K562 (cell line): Measurements from ENCODE around the gene ALDH16A1. TPM values are rescaled to one million over a fixed set of nuclear protein-coding genes. Genes with fewer than 3 reads are reported as not detected.

ENCODE experiments used
- ATAC-seq: fragments of 200-7000 bp; cut with Tn5 transposase; 3 replicates; pipeline ENCODE4 v1.9.1; 2020; ENCODE audit warnings: moderate library complexity
- BruUV-seq: library from RNA; stranded (reverse); fragments of 400-500 nt; replicated peaks from 2 replicates; lab custom pipeline; 2021; lab: Mats Ljungman, UMichigan
- CTCF ChIA-PET: fragments of 300-600 bp; formaldehyde crosslinking; extraction: SDS; loops from one replicate; lab custom pipeline; 2021; ENCODE audit warnings: low intra/inter-chr PET ratio; lab: Yijun Ruan, JAX
- POLR2A ChIA-PET: fragments of 300-600, 350-650 bp; sonication (Branson Sonifier 250); formaldehyde crosslinking; extraction: SDS; loops from one replicate; lab custom pipeline; 2021; ENCODE audit warnings: antibody characterized with exemption, inconsistent platforms; lab: Yijun Ruan, JAX
- DNase-seq, 4 experiments: peaks; one replicate each; pipeline versions ENCODE4 v3.0.0 to v3.0.0-alpha.2; 2011 to 2018; ENCODE audit warnings: low spot score in 3 of 4, mixed read lengths in 3 of 4; ENCODE audit errors: extremely low read depth in 1 of 4
- FAIRE-seq: peaks from 2 replicates; lab custom pipeline; 2011; peaks lifted over from hg19 to GRCh38; lab: Jason Lieb, UNC
- H2AFZ ChIP-seq: 2 replicates; pipeline ENCODE4 v1.6.0; 2011; ENCODE audit warnings: low read depth, low read length, control low read depth, inconsistent platforms
- H3K27ac ChIP-seq: fragments of 200-600 bp; 3 replicates; pipeline ENCODE4 v1.8.0; 2011; ENCODE audit warnings: low read depth, mild to moderate bottlenecking, control low read depth, inconsistent platforms, low read length, moderate library complexity, mixed read lengths; ENCODE audit errors: extremely low read depth
- H3K27me3 ChIP-seq, 2 experiments: fragments of 300-600 bp in 1 of 2; 2 replicates in 1 of 2; 3 replicates in 1 of 2; pipeline versions ENCODE4 v1.6.0 to v1.8.0; 2011; ENCODE audit warnings: inconsistent platforms in 2 of 2, low read length in 2 of 2, mild to moderate bottlenecking in 1 of 2, mixed read lengths in 1 of 2, moderate library complexity in 1 of 2; ENCODE audit not compliant: control insufficient read depth in 2 of 2, insufficient read depth in 2 of 2
- H3K36me3 ChIP-seq: fragments of 300-600 bp; 3 replicates; pipeline ENCODE4 v1.8.0; 2011; ENCODE audit warnings: mild to moderate bottlenecking, low read length, inconsistent platforms; ENCODE audit not compliant: control insufficient read depth, insufficient read depth
- H3K4me1 ChIP-seq, 2 experiments: fragments of 200-600 bp in 1 of 2; replicated peaks in 1 of 2; 2 replicates in 1 of 2; 3 replicates in 1 of 2; pipeline versions ENCODE4 v1.5.1 to v1.8.0; 2011; ENCODE audit warnings: inconsistent platforms in 2 of 2, low read length in 2 of 2, mild to moderate bottlenecking in 1 of 2, mixed read lengths in 1 of 2, moderate library complexity in 1 of 2; ENCODE audit not compliant: control insufficient read depth in 2 of 2, insufficient read depth in 2 of 2
- H3K4me2 ChIP-seq: 2 replicates; pipeline ENCODE4 v1.6.1; 2011; ENCODE audit warnings: low read length, control low read depth, inconsistent platforms, mixed read lengths; ENCODE audit not compliant: insufficient read depth
- H3K4me3 ChIP-seq: fragments of 200-600 bp; sonication (generic), shearing (Covaris generic); 2 replicates; pipeline ENCODE4 v1.5.1; 2016; ENCODE audit warnings: control low read depth, inconsistent platforms
- H3K79me2 ChIP-seq: fragments of 200-600 bp; 3 replicates; pipeline ENCODE4 v1.8.0; 2011; ENCODE audit warnings: low read length, inconsistent platforms; ENCODE audit not compliant: control insufficient read depth, insufficient read depth
- H3K9ac ChIP-seq, 2 experiments: 2 replicates each; pipeline versions ENCODE4 v1.6.0 to v1.6.1; 2011; ENCODE audit warnings: low read depth in 2 of 2, low read length in 2 of 2, control low read depth in 1 of 2, inconsistent platforms in 1 of 2, mild to moderate bottlenecking in 1 of 2, mixed read lengths in 1 of 2; ENCODE audit not compliant: insufficient read depth in 1 of 2
- H3K9me1 ChIP-seq: one replicate; pipeline ENCODE4 v1.6.0; 2011; ENCODE audit warnings: inconsistent platforms, mild to moderate bottlenecking, low read length, moderate library complexity; ENCODE audit not compliant: control insufficient read depth, insufficient read depth
- H3K9me3 ChIP-seq: replicated peaks from 2 replicates; pipeline ENCODE4 v1.5.1; 2011; ENCODE audit warnings: low read depth, low read length, inconsistent platforms; ENCODE audit not compliant: control insufficient read depth, insufficient read depth
- H4K20me1 ChIP-seq: replicated peaks from 2 replicates; pipeline ENCODE4 v1.6.1; 2011; ENCODE audit warnings: low read length, inconsistent platforms, mixed read lengths; ENCODE audit not compliant: control insufficient read depth, insufficient read depth
- ARID1B ChIP-seq: fragments of 450-650 bp; IDR thresholded peaks from 2 replicates; pipeline ENCODE4 v1.6.1; 2016; ENCODE audit warnings: antibody characterized with exemption, mild to moderate bottlenecking, inconsistent platforms
- BMI1 ChIP-seq: fragments of 150-350 bp; IDR thresholded peaks from 2 replicates; pipeline ENCODE4 v1.6.1; 2014; ENCODE audit warnings: low read length
- EP400 ChIP-seq: fragments of 450-650 bp; IDR thresholded peaks from 2 replicates; pipeline ENCODE4 v1.6.1; 2017; ENCODE audit warnings: antibody characterized with exemption, mild to moderate bottlenecking, moderate library complexity
- HNRNPH1 ChIP-seq: fragments of 200-400 bp; formaldehyde crosslinking; optimal IDR thresholded peaks from 2 replicates; pipeline ENCODE3; 2017; ENCODE audit warnings: low read depth, mild to moderate bottlenecking, low read length, moderate library complexity
- HNRNPLL ChIP-seq: fragments of 200-400 bp; formaldehyde crosslinking; IDR thresholded peaks from 2 replicates; pipeline ENCODE4 v1.6.1; 2017; ENCODE audit warnings: low read length, low read depth, mild to moderate bottlenecking; ENCODE audit not compliant: poor library complexity, severe bottlenecking
- MYC ChIP-seq, 2 experiments: fragments of 250-450 bp in 1 of 2; sonication (Bioruptor Pico) in 1 of 2; IDR thresholded peaks; 2 replicates each; pipeline versions ENCODE4 v1.5.1 to v1.6.1; 2012 to 2021; ENCODE audit warnings: low read depth in 2 of 2, borderline replicate concordance in 1 of 2, improper control_type of control experiment in 1 of 2, low read length in 1 of 2, mild to moderate bottlenecking in 1 of 2, moderate library complexity in 1 of 2
- PTBP1 ChIP-seq: fragments of 200-400 bp; formaldehyde crosslinking; IDR thresholded peaks from 2 replicates; pipeline ENCODE4 v1.6.1; 2017; ENCODE audit warnings: low read depth, low read length
- RBM22 ChIP-seq: fragments of 200-400 bp; formaldehyde crosslinking; IDR thresholded peaks from 2 replicates; pipeline ENCODE4 v1.6.1; 2018; ENCODE audit warnings: low read length, low read depth; ENCODE audit not compliant: poor library complexity, severe bottlenecking
- RBM25 ChIP-seq: fragments of 200-400 bp; formaldehyde crosslinking; IDR thresholded peaks from 2 replicates; pipeline ENCODE4 v1.6.1; 2018; ENCODE audit warnings: low read length, low read depth, moderate library complexity; ENCODE audit not compliant: severe bottlenecking
- RCOR1 ChIP-seq, 2 experiments: IDR thresholded peaks; 2 replicates each; pipeline ENCODE4 v1.6.1; 2012; ENCODE audit warnings: low read depth in 2 of 2, low read length in 2 of 2, borderline replicate concordance in 1 of 2, improper control_type of control experiment in 1 of 2
- RFX1 ChIP-seq: fragments of 450-650 bp; IDR thresholded peaks from 2 replicates; pipeline ENCODE4 v1.6.1; 2016; ENCODE audit warnings: mild to moderate bottlenecking, moderate library complexity
- SRF ChIP-seq, 2 experiments: fragments of 250-450, 450-650 bp in 1 of 2; sonication (Bioruptor Pico) in 1 of 2; sonication (generic) in 1 of 2; formaldehyde crosslinking; IDR thresholded peaks; 2 replicates each; pipeline versions ENCODE4 v1.5.0 to v1.5.1; 2020 to 2022; ENCODE audit warnings: mild to moderate bottlenecking in 1 of 2, missing genetic modification reagents in 1 of 2
- U2AF2 ChIP-seq: fragments of 200-400 bp; formaldehyde crosslinking; optimal IDR thresholded peaks from 2 replicates; pipeline ENCODE3; 2017; ENCODE audit warnings: low read depth, mild to moderate bottlenecking, low read length
- ZNF354B ChIP-seq: fragments of 250-450 bp; sonication (Bioruptor Pico); IDR thresholded peaks from 2 replicates; pipeline ENCODE4 v1.4.0; 2020
- ZNF586 ChIP-seq: fragments of 450-650 bp; formaldehyde crosslinking; conservative IDR thresholded peaks from 2 replicates; pipeline ENCODE4 v1.4.0; 2020; ENCODE audit warnings: mild to moderate bottlenecking, moderate library complexity
- ZSCAN29 ChIP-seq: fragments of 450-650 bp; IDR thresholded peaks from 2 replicates; pipeline ENCODE4 v1.6.1; 2017
- WGBS: fragments of 100-300 bp; shearing (Covaris generic); methylation state at CpG from one replicate; pipeline ENCODE4 v1.1.6; 2016; ENCODE audit warnings: low coverage, mixed read lengths; ENCODE audit not compliant: insufficient coverage; ENCODE audit errors: missing lambda C conversion rate; 5-methylcytosine and 5-hydroxymethylcytosine counted together
- in situ Hi-C: fragments of 300-500 bp; cut with MboI; formaldehyde crosslinking; loops from 4 replicates; pipeline ENCODE4 v1.15.0; 2018; ENCODE audit warnings: inconsistent platforms, mixed read lengths
- intact Hi-C: fragments of 100-400 bp; cut with micrococcal nuclease; formaldehyde crosslinking; loops from 2 replicates; pipeline ENCODE4 v1.14.2; 2022
- polyA plus RNA-seq, 8 experiments: library from polyadenylated mRNA; depleted of rRNA in 4 of 8; stranded (reverse) in 5 of 8; unstranded in 3 of 8; fragments of >200 nt; fragmentation: Nextera tagmentation in 2 of 8; fragmentation: Illumina TruSeq in 1 of 8; extraction: Ambion mirVana in 2 of 8; extraction: Trizol in 1 of 8; gene quantifications; 2 replicates each; pipeline versions ENCODE4 v1.2.1 to v1.2.3, GENCODE V29; 2011 to 2014; ENCODE audit warnings: inconsistent platforms in 1 of 8, missing spikeins in 1 of 8
- total RNA-seq, 7 experiments: library from RNA; depleted of rRNA in 6 of 7; stranded (reverse); fragments of >200 nt in 6 of 7; fragmentation: Illumina TruSeq in 2 of 7; extraction: Trizol in 2 of 7; gene quantifications; 2 replicates each; pipeline versions ENCODE4 v1.2.1 to v1.2.3, GENCODE V29; 2011 to 2021; ENCODE audit warnings: low replicate concordance in 1 of 7
- TF ChIP-seq, protein P1 (sequence below): fragments of 450-650 bp; conservative IDR thresholded peaks from 2 replicates; pipeline ENCODE4 v1.6.1; 2016; ENCODE audit warnings: missing genetic modification characterization, low read depth, mild to moderate bottlenecking, control low read depth, missing compliant biosample characterization
- TF ChIP-seq, protein P2 (sequence below): fragments of 200-400 bp; formaldehyde crosslinking; IDR thresholded peaks from 2 replicates; pipeline ENCODE4 v1.6.1; 2017; ENCODE audit warnings: mild to moderate bottlenecking, low read depth, low read length, moderate library complexity

ALDH16A1 gene
- total and polyA plus RNA-seq, 9 of the 15 experiments (the other 6 are each of a cell fraction or from before 2014, with no cell fraction given): 2.2 to 52.2 (median 7.6) TPM

DNA sequence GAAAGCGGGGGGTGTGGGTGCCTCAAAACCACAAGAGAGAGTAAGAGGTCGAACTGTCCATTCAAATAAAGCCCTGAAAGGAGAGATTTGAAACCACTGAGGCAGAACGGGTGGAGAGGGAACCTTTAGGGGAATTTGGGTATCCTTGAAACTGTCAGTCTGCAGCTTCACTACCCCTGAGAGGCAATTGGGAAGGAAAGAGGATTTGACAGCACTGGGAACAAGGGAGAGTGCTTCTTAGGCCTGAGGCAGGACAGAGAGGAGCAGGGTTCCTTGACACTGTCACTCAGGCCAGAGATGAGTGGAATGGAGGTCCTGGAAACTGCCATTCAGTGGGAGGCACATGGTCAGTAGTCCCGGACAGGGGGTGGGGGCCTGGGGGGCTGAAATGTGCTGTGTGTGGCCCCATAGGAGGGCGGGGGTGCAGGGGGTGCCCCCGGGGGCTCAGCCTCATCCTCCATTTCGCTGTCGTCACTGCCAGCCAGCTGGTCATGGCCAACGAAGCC is 22.8 kb upstream of the ALDH16A1 start:
- FAIRE-seq (no peak), DNase-seq (peak in 1 of 4 experiments; percentile 55), ATAC-seq (peak; percentile 10)
- peaks cover 34 to 83% of the 10 kb centered on the region in 2 experiments for H3K4me1 ChIP-seq
- H3K4me2 ChIP-seq: peak overlapping the region; percentile 93
- intact Hi-C loops: loop anchor here (2.0 kb wide), 1 partner anchor 37 kb away; no protein-coding TSS in a partner anchor
- ChIA-PET CTCF (interaction anchor here (1.0 kb wide), 1 partner anchor 67 kb away, joined by 3 read pairs; no protein-coding TSS in a partner anchor), POLR2A (interaction anchor here (0.6 to 1.6 kb wide), 4 partner anchors 10 to 275 kb away, joined by 3 to 14 read pairs (median 4); partner anchors contain the start of gene SLC17A7)
- in situ Hi-C loops: no loop called here
- no peaks in the 10 kb centered on the region for H3K9me3 ChIP-seq
- H3K9me1 ChIP-seq: no peaks in the 10 kb centered on the region
- H4K20me1 ChIP-seq: no peaks in the 10 kb centered on the region
- peak overlapping the region; percentile 75; the same call in 2 of the 3 replicates for H3K27ac ChIP-seq
- H3K36me3 ChIP-seq: no peaks in the 10 kb centered on the region; the same call in 2 of the 3 replicates
- 11% methylated on average over 5 of the region's 9 CpGs for WGBS
- H3K27me3 ChIP-seq: no peaks in the 10 kb centered on the region
- peaks cover 9% of the 10 kb centered on the region for H3K79me2 ChIP-seq
- H2AFZ ChIP-seq: no peak overlapping the region; the same call in 1 of the 2 replicates
- BruUV-seq: no TSS peak
- peak overlapping the region; percentile 72 to 94; a peak in 2 of 4 replicates for H3K9ac ChIP-seq
- H3K4me3 ChIP-seq: peak overlapping the region; percentile 50; the same call in 1 of the 2 replicates
- TF ChIP-seq EP400: 0 out of 2 replicates have a peak, but pooled peaks have one; percentile 19
- TF ChIP-seq SRF (CRISPR knock-in tag; IDR thresholded peaks at IDR 0.05): no peak
- peak; percentile 84 for TF ChIP-seq RBM25
- TF ChIP-seq HNRNPLL: no peak
- peak in 1 of 2 experiments; percentile 5; a peak in 1 of 4 replicates for TF ChIP-seq RCOR1 (IDR thresholded peaks at IDR 0.05; ENCODE audit: borderline replicate concordance in 1 of 2, low read depth in 2 of 2, low read length in 2 of 2)
- no peak for TF ChIP-seq U2AF2
- no peak for TF ChIP-seq ZNF586 (CRISPR knock-in tag)
- no peak for TF ChIP-seq ZNF354B (CRISPR knock-in tag)
- no peak for TF ChIP-seq RBM22
- no peak for TF ChIP-seq BMI1
- TF ChIP-seq, protein P1, sequence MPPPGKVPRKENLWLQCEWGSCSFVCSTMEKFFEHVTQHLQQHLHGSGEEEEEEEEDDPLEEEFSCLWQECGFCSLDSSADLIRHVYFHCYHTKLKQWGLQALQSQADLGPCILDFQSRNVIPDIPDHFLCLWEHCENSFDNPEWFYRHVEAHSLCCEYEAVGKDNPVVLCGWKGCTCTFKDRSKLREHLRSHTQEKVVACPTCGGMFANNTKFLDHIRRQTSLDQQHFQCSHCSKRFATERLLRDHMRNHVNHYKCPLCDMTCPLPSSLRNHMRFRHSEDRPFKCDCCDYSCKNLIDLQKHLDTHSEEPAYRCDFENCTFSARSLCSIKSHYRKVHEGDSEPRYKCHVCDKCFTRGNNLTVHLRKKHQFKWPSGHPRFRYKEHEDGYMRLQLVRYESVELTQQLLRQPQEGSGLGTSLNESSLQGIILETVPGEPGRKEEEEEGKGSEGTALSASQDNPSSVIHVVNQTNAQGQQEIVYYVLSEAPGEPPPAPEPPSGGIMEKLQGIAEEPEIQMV (tag): no peak
- TF ChIP-seq ZSCAN29: peak; percentile 91
- no peak for TF ChIP-seq HNRNPH1
- TF ChIP-seq PTBP1: peak; percentile 100
- TF ChIP-seq ARID1B: 0 out of 2 replicates have a peak, but pooled peaks have one; percentile 10
- TF ChIP-seq MYC (IDR thresholded peaks at IDR 0.05; ENCODE audit: low read depth, low read length): peak; percentile 64
- no peak for TF ChIP-seq MYC (CRISPR knock-in tag; IDR thresholded peaks at IDR 0.05; ENCODE audit: borderline replicate concordance, low read depth)
- TF ChIP-seq RFX1: no peak
- TF ChIP-seq, protein P2, sequence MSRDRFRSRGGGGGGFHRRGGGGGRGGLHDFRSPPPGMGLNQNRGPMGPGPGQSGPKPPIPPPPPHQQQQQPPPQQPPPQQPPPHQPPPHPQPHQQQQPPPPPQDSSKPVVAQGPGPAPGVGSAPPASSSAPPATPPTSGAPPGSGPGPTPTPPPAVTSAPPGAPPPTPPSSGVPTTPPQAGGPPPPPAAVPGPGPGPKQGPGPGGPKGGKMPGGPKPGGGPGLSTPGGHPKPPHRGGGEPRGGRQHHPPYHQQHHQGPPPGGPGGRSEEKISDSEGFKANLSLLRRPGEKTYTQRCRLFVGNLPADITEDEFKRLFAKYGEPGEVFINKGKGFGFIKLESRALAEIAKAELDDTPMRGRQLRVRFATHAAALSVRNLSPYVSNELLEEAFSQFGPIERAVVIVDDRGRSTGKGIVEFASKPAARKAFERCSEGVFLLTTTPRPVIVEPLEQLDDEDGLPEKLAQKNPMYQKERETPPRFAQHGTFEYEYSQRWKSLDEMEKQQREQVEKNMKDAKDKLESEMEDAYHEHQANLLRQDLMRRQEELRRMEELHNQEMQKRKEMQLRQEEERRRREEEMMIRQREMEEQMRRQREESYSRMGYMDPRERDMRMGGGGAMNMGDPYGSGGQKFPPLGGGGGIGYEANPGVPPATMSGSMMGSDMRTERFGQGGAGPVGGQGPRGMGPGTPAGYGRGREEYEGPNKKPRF: no peak
